Stimulated activated CD4-positive, alpha-beta T cell treated with anti-CD3 and anti-CD28 coated beads, Interleukin-1b, Interleukin-23, amount 100 ng/mL, for 1 hour (primary cell): ENCODE measurements around the gene DCT.

Source experiments
- DNase-seq, 2 donors: peaks; one replicate each; pipeline ENCODE4 v3.0.0-alpha.2; 2020; ENCODE audit warnings: low read depth in 2 of 2

DCT gene

DNA sequence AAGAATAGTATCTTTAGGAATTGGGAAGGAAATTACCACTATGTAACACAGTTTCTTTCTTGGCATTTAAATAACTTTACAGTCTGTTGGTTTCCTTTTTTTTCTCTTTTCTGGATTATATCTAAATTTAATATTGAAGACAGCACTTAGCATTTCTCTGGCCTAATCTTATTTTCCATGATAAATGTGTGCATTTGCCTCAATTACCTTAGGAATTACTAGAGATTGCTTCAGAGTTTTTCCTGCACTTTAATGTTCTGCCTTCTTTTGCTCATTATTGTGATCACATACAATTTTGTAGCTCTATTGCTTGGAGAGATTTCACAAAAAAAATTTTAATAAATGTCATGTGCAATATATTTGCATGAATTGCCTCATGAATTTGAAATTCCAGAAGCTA is 25.1 kb downstream of the DCT start:
- DNase-seq = no peak

DNA sequence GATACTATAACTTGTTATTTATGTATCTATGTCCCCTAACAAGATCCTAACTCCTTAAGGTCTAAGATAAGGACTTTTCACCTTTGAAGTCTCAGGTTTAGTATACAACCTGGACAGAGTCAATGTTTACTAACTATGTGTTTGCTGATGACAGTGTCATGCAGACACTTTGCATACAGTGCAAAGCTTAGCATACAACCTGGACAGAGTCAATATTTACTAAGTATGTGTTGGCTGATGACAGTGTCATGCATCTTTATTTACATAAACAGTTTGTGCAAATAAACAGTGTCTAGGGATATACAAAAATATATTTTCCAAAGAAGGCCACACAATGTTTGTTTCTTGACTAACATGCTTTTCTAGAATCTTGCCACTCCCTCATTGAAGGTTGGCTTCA is 34.7 kb downstream of the DCT start:
- no peak for DNase-seq

DNA sequence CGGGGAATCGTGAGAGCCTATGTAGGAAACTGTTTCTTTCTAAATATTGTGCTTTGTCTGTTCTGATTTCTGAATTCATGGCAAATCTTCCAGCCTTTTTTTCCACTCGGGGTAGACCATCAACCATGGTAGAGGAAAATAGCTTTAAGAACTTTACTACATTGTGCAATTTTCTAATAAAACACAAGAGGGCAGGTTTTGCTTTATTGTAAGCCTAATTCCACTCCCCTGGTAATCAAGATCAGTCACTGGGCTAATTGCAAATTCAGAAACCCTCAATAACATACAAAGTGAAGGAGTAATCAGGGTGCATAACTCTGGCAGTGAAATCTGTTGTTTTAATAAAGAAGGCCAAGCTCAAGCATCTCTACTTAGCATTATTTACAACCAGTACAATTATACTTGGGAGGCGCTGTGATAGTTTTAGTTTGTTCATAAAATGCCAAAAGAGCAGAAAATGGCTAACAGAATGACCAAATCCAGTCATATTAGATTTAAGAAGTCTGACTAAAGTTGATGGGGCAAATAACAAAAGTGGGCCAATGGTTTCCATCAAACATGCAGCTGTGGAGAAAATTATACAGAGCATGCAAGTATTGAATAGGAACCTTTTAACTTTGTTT is 43.8 kb downstream of the DCT start:
- DNase-seq = no peak

GRCh38 chr13:94433055-94433961 is 46.2 kb downstream of the DCT start:
- no peak for DNase-seq

- no peak for DNase-seq
Measured at GRCh38 chr13:94431987-94432386, 47.5 kb downstream of the DCT start.

DNA sequence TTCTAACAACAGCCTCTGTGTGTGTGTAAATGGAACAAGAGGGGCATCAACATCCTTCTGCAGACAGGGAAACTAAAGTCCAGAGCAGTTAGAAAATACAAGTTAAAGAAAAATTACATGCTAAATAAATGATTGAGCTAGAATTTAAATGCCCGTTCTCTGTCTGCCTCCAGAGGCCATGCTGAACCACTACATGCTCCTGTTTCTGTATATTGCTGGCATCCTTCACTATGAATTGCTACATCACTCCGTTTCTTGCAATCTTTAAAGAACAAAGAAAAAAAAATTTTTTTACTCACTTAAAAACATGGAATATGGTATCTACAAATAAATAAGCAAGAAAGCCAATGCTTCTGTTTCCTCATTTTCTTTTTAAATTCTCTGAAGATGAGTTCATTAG is 47.9 kb downstream of the DCT start:
- DNase-seq = no peak

- DNase-seq = no peak
Measured at GRCh38 chr13:94427313-94427953, 52.0 kb downstream of the DCT start.

DNA sequence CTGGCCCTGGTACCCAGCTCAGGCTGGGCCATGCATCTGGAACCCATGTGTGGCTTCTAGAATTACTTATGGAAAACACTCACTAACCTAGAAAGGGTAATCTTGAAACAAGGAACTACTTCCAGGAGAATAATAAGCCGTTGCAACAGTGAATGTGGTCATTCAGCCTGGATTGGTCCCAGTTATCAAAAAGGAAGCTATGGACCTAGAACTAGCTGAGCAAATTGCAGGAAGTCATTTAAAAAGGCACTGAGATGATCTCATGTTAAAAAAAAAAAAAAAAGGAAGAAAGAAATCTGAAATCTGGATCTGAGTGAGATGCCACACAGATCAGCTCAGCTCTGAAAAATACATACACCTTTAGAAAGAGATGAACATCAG is 59.6 kb downstream of the DCT start:
- no peak for DNase-seq

GRCh38 chr13:94419304-94419924 is 60.1 kb downstream of the DCT start:
- no peak for DNase-seq

GRCh38 chr13:94417294-94417693 is 62.2 kb downstream of the DCT start:
- DNase-seq = no peak

DNA sequence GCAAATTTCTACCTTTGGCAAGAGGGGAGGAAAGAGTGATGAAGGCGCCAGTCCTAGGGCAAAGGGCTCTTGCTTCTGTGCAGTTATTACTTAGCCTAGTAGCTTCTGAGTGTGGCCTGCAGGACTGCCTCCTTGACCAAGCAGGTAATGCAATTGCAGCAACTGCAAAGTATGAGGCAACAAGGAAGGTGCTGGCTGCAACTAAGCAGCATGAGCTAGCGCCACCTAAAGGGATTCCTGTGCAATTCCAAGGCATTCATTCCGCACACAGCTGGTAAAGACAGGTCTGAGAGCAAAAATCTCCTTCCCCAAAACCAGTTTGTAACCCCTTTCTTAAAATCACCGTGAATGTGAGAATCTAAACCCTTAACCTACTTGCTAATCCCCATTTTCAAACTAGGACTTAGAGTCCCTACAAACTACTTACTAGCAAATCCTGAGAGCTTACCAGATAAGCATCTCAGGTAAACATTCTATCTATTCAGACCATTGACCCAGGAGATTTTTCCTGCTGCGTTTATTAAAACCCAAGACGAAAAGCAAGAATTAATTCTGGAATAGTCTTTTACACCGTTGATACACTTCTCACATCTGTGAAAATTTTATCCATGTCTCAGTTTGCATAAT is 62.9 kb downstream of the DCT start:
- no peak for DNase-seq

- no peak for DNase-seq
Measured at GRCh38 chr13:94415500-94416237, 63.8 kb downstream of the DCT start.

- no peak for DNase-seq
Measured at GRCh38 chr13:94414708-94415107, 64.8 kb downstream of the DCT start.

GRCh38 chr13:94414141-94414540 is 65.3 kb downstream of the DCT start:
- DNase-seq = no peak

- DNase-seq = no peak
Measured at GRCh38 chr13:94413598-94413944, 65.9 kb downstream of the DCT start.

DNA sequence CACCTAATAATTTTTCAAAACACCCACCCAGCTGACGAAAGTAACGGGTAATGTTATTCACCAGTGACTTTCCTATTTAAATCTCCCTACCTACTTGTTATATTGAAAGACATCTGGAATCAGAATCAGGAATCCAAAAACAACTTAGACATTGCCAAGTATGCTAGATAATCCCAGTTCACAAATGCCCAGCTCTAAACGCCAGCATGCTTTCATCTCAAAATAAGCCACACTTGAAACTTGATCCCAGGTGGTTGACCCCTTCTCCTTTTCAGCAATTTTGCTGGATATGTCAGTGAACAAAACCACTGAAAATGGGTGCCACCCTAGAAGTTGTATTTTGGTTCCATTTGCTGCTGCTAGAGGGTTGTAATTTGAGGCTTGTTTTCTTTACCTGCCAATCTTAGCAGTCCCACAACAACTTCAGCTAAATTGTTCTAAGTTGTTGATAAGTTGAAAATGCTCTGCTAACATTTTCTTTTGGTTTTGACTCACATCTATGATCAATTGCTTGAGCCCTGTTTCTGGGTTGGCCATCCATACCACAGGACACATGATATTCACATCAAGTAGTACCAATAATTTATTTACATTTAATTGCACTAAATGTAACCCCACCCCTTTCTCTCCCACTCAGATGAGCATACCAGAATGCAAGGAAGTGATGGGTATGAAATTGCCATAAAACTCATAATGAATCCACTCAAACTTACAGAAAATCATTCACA is 66.4 kb downstream of the DCT start:
- no peak for DNase-seq

DNA sequence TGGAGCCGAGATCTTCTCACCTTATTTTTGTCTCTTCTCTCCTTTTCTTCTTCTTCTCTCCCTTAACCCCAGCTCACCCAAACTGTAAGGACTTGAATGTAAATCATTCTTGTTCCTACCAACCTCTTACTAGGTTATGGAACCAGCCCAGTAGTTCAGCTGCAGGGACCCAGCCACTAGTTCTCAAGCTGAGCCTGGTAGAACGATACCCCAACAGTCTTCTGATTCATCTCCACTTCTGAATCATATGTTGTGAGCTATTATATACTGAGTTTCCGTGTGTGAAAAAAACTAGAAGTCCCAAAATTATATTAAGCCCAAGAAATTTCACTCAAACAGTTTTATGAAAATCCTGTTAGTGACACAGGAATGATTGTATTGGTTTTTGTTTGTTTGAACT is 67.7 kb downstream of the DCT start:
- DNase-seq = no peak

GRCh38 chr13:94408314-94409036 is 71.0 kb downstream of the DCT start:
- no peak for DNase-seq

DNA sequence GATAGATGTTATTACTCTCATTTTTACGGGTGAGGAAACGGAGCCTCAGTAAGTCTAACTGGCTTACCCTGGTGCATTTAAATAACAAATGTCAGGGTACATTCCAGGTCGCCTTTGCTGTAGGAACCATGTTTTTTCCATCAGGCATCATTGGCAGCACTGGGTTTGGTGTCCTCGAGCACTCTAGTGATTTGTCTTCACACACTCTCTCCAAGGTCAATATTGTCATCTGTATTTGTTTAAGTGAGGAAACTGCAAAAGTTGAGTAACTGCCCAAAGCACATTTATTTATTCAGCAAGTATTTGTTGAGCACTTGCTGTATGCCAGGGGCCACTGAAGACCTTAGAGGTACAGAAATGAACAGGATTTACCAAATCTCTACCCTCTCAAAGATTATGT is 78.6 kb downstream of the DCT start:
- DNase-seq = no peak

DNA sequence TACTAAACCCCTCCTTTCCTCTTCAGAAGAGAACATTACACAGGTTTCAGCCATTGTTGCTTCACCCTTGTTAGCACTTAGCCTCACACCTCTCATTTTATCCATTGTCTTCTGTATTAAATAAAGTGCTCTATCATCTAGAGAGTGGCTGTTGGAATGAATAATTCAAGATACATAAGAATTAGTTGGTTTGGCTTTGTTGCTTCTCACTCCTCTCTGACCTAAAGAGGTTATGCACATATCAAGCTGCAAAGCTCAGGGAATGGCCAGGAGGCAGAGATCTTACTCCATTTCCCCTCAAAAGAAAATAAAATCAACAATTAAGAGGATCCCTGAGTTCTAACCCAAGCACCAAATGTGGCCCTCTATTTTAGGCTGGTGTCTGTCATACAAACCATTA is 79.7 kb downstream of the DCT start:
- DNase-seq = no peak
